OCI-LY7 (cell line): ENCODE results near the gene HIVEP2. TPM values are rescaled to one million over a fixed set of nuclear protein-coding genes. Genes with fewer than 3 reads are reported as not detected.

Experiments
- BruUV-seq: library from RNA; stranded (reverse); fragments of 400-500 nt; replicated peaks from 2 replicates; lab custom pipeline; 2021; lab: Mats Ljungman, UMichigan
- CTCF ChIA-PET: fragments of 300-600 bp; sonication (Branson Sonifier 250); formaldehyde crosslinking; loops from one replicate; lab custom pipeline; 2022; ENCODE audit warnings: antibody characterized with exemption; ENCODE audit not compliant: unreplicated experiment; lab: Charles Lee
- POLR2A ChIA-PET: fragments of 300-600 bp; sonication (Branson Sonifier 250); formaldehyde crosslinking; loops from one replicate; lab custom pipeline; 2022; ENCODE audit warnings: antibody characterized with exemption; lab: Charles Lee
- DNase-seq: peaks from one replicate; pipeline ENCODE4 v3.0.0-alpha.2; 2015; ENCODE audit warnings: low spot score
- H2AFZ ChIP-seq: fragments of 200-600 bp; sonication (generic), shearing (Covaris generic); 2 replicates; pipeline ENCODE4 v1.6.1; 2014; ENCODE audit warnings: mild to moderate bottlenecking, antibody characterized with exemption, low read length, moderate library complexity
- H3K27ac ChIP-seq: fragments of 200-600 bp; sonication (generic); 2 replicates; pipeline ENCODE4 v1.5.1; 2014; ENCODE audit warnings: mixed run types, low read depth, mild to moderate bottlenecking, moderate library complexity, low read length, inconsistent platforms; ENCODE audit not compliant: poor library complexity, severe bottlenecking
- H3K36me3 ChIP-seq: fragments of 200-600 bp; sonication (generic); 2 replicates; pipeline ENCODE4 v1.6.1; 2014; ENCODE audit warnings: mild to moderate bottlenecking, antibody characterized with exemption, low read length, moderate library complexity, mixed read lengths; ENCODE audit not compliant: insufficient read depth
- H3K4me1 ChIP-seq: fragments of 200-600 bp; sonication (generic); 2 replicates; pipeline ENCODE4 v1.5.1; 2014; ENCODE audit warnings: mild to moderate bottlenecking, low read length; ENCODE audit not compliant: insufficient read depth, poor library complexity, severe bottlenecking
- H3K4me2 ChIP-seq: fragments of 200-600 bp; sonication (generic); 2 replicates; pipeline ENCODE4 v1.6.1; 2014; ENCODE audit warnings: mild to moderate bottlenecking, low read length
- H3K4me3 ChIP-seq: fragments of 200-600 bp; sonication (generic); 2 replicates; pipeline ENCODE4 v1.5.1; 2014; ENCODE audit warnings: mild to moderate bottlenecking, low read depth, low read length; ENCODE audit not compliant: poor library complexity, severe bottlenecking
- H3K79me2 ChIP-seq: fragments of 200-600 bp; sonication (generic); 2 replicates; pipeline ENCODE4 v1.6.1; 2016; ENCODE audit warnings: low read depth, mild to moderate bottlenecking, low read length, moderate library complexity, mixed read lengths; ENCODE audit not compliant: insufficient read depth
- H3K9me2 ChIP-seq: fragments of 200-600 bp; sonication (generic); 2 replicates; pipeline ENCODE4 v1.6.1; 2016; ENCODE audit warnings: mild to moderate bottlenecking, low read length, mixed read lengths; ENCODE audit not compliant: insufficient read depth
- H3K9me3 ChIP-seq: fragments of 200-600 bp; sonication (generic); 2 replicates; pipeline ENCODE4 v1.6.1; 2014; ENCODE audit warnings: mild to moderate bottlenecking, mixed run types, low read length, mixed read lengths
- H4K20me1 ChIP-seq: fragments of 200-600 bp; sonication (generic); 2 replicates; pipeline ENCODE4 v1.6.1; 2014; ENCODE audit warnings: mild to moderate bottlenecking, antibody characterized with exemption, low read length, moderate library complexity, mixed read lengths; ENCODE audit not compliant: insufficient read depth
- EZH2phosphoT487 ChIP-seq: fragments of 200-600 bp; sonication (generic); IDR thresholded peaks from 2 replicates; pipeline ENCODE4 v1.6.1; 2018; ENCODE audit warnings: low read depth, borderline replicate concordance, mild to moderate bottlenecking, mixed run types, antibody characterized with exemption, low read length, moderate library complexity, mixed read lengths
- intact Hi-C: fragments of 100-400 bp; cut with micrococcal nuclease; formaldehyde crosslinking; loops from one replicate; pipeline ENCODE4 v1.10.0; 2022; ENCODE audit not compliant: unreplicated experiment
- total RNA-seq, 2 experiments: library from RNA; depleted of rRNA in 1 of 2; stranded (reverse); fragments of >200 nt in 1 of 2; shearing (Covaris generic) in 1 of 2; gene quantifications; 2 replicates each; pipeline ENCODE4 v1.2.3, GENCODE V29; 2014 to 2022
- TF ChIP-seq, protein P1 (sequence below): fragments of 200-600 bp; sonication (generic); conservative IDR thresholded peaks from 2 replicates; pipeline ENCODE4 v1.5.1; 2014; ENCODE audit warnings: mild to moderate bottlenecking, antibody characterized with exemption, low read length, moderate library complexity, mixed read lengths

The HIVEP2 gene
- total RNA-seq, 2 experiments from 2014 or later: 18.8 to 24.6 TPM

DNA sequence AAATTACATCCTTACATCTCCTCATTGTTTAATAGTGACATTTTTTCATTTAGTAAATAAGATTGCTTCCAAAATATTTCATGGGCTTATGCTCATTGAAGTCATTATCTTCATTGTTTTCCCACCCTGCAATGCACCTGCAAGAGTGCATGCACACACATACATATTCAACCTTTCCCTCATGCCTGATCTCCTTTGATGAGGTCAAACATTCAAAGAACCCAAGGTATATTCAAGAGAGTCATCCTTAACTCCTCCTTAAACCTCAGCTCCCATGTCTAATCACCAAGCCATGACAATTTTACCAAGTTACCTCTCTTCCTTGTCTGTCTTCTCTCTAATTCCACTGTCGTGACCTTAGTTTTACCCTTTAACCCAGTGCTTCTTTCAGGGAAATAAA lies 56.5 kb downstream of the HIVEP2 start:
- H4K20me1 ChIP-seq: peaks cover 16% of the 10 kb centered on the region; the same call in 1 of the 2 replicates
- CTCF ChIA-PET: no interaction called here
- no peaks in the 10 kb centered on the region for H3K9me2 ChIP-seq
- H3K79me2 ChIP-seq: peaks cover 44% of the 10 kb centered on the region; the same call in 1 of the 2 replicates
- H3K4me2 ChIP-seq: no peak overlapping the region
- H2AFZ ChIP-seq: no peak overlapping the region
- POLR2A ChIA-PET: interaction anchor here (1.2 to 2.5 kb wide), 2 partner anchors 14 to 18 kb away, joined by 4 to 13 read pairs; no protein-coding TSS in a partner anchor
- H3K36me3 ChIP-seq: peaks cover 9% of the 10 kb centered on the region; the same call in 1 of the 2 replicates
- no peak overlapping the region for H3K27ac ChIP-seq
- intact Hi-C loops: loop anchor here (5.0 kb wide), 1 partner anchor 41 kb away; no protein-coding TSS in a partner anchor
- BruUV-seq: no TSS peak
- H3K9me3 ChIP-seq: no peaks in the 10 kb centered on the region
- H3K4me3 ChIP-seq: no peak overlapping the region
- no peak for TF ChIP-seq EZH2phosphoT487
- TF ChIP-seq, protein P1, sequence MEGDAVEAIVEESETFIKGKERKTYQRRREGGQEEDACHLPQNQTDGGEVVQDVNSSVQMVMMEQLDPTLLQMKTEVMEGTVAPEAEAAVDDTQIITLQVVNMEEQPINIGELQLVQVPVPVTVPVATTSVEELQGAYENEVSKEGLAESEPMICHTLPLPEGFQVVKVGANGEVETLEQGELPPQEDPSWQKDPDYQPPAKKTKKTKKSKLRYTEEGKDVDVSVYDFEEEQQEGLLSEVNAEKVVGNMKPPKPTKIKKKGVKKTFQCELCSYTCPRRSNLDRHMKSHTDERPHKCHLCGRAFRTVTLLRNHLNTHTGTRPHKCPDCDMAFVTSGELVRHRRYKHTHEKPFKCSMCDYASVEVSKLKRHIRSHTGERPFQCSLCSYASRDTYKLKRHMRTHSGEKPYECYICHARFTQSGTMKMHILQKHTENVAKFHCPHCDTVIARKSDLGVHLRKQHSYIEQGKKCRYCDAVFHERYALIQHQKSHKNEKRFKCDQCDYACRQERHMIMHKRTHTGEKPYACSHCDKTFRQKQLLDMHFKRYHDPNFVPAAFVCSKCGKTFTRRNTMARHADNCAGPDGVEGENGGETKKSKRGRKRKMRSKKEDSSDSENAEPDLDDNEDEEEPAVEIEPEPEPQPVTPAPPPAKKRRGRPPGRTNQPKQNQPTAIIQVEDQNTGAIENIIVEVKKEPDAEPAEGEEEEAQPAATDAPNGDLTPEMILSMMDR: no peak
- no peak for DNase-seq
- peaks cover 49% of the 10 kb centered on the region for H3K4me1 ChIP-seq

DNA sequence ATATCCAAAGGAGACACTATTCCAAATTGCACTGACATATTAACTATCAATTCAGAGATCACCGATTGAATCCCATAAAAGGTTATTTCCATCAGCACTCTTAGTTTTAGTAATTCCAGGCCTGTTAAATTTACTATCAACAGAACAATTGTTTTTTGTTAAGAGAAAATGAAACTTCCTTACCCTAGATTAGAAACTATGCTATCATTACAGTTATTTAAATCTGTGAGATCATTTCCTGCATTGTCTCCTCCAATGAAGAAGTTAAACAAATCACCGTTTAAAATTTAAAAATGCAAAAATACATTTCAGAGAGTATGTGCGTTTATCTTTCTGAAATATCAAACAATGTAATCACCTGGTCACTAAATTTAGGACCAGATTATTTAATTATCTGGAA lies 57.5 kb downstream of the HIVEP2 start:
- no peak for DNase-seq
- H3K36me3 ChIP-seq: peaks cover 17% of the 10 kb centered on the region; the same call in 1 of the 2 replicates
- ChIA-PET POLR2A (no interaction called here), CTCF (no interaction called here)
- intact Hi-C loops: loop anchor here (1.0 to 5.0 kb wide), 4 partner anchors 40 to 195 kb away; no protein-coding TSS in a partner anchor
- no peaks in the 10 kb centered on the region for H3K9me3 ChIP-seq
- no TSS peak for BruUV-seq
- H2AFZ ChIP-seq: no peak overlapping the region
- H3K4me3 ChIP-seq: no peak overlapping the region
- H3K27ac ChIP-seq: peak overlapping the region; percentile 60
- peaks cover 51% of the 10 kb centered on the region; the same call in 1 of the 2 replicates for H3K79me2 ChIP-seq
- peaks cover 16% of the 10 kb centered on the region; the same call in 1 of the 2 replicates for H4K20me1 ChIP-seq
- H3K4me2 ChIP-seq: peak overlapping the region; percentile 58
- TF ChIP-seq, protein P1: no peak
- no peak for TF ChIP-seq EZH2phosphoT487
- H3K4me1 ChIP-seq: peaks cover 49% of the 10 kb centered on the region
- no peaks in the 10 kb centered on the region for H3K9me2 ChIP-seq
